HG03039 (cell line): ENCODE measurements around the gene COL18A1.
"Not testable (repeated sequence)": the region's sequence is repeated elsewhere in the genome, so short reads cannot be mapped to it uniquely, and the experiment has no call there.

Experiments used
- ATAC-seq: cut with Tn5 transposase; IDR thresholded peaks from one replicate; pipeline ENCODE4 v1.9.1; 2021; ENCODE audit warnings: mild to moderate bottlenecking, moderate library complexity; ENCODE audit not compliant: unreplicated experiment

Gene COL18A1

GRCh38 chr21:45501081-45502005, 96.4 kb downstream of the COL18A1 start:
- ATAC-seq: not testable (repeated sequence)

DNA sequence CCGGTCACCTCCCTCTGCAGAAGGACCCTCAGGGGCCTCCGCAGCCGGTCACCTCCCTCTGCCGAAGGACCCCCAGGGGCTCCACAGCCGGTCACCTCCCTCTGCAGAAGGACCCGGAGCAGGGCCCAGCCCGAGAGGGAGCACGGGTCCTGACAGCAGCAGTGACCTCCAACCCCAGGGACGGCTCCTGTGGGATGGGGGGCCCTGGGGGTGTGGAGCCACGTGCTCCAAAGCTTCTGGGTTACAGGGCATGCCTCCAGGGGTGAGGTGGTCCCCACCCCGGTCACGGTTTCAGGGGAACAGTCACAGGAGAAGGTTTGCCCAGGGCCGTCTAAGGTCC, 97.0 kb downstream of the COL18A1 start:
- no peak for ATAC-seq

DNA sequence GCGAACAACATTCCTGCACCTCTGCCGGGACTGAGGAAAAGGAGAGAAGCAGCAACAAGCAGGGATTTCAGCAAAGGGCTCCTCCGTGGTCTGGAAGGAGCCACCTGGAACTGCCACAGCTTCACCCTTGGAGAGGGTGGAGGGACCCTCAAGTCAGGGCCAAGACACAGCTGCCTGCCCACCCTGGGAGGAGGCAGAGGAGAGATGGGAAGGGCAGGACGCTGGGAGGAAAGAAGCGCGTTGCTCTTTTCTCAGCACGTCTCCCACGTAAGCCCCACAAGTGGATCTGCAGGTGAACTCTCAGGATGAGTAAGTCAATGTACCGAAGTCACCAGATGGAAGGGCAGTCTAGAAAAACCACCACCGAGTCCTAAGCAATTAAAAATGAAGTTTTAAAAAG, 97.6 kb downstream of the COL18A1 start:
- ATAC-seq: no peak

GRCh38 chr21:45503226-45503625, 98.3 kb downstream of the COL18A1 start:
- not testable (repeated sequence) for ATAC-seq

GRCh38 chr21:45504021-45504515, 99.1 kb downstream of the COL18A1 start:
- no peak for ATAC-seq

DNA sequence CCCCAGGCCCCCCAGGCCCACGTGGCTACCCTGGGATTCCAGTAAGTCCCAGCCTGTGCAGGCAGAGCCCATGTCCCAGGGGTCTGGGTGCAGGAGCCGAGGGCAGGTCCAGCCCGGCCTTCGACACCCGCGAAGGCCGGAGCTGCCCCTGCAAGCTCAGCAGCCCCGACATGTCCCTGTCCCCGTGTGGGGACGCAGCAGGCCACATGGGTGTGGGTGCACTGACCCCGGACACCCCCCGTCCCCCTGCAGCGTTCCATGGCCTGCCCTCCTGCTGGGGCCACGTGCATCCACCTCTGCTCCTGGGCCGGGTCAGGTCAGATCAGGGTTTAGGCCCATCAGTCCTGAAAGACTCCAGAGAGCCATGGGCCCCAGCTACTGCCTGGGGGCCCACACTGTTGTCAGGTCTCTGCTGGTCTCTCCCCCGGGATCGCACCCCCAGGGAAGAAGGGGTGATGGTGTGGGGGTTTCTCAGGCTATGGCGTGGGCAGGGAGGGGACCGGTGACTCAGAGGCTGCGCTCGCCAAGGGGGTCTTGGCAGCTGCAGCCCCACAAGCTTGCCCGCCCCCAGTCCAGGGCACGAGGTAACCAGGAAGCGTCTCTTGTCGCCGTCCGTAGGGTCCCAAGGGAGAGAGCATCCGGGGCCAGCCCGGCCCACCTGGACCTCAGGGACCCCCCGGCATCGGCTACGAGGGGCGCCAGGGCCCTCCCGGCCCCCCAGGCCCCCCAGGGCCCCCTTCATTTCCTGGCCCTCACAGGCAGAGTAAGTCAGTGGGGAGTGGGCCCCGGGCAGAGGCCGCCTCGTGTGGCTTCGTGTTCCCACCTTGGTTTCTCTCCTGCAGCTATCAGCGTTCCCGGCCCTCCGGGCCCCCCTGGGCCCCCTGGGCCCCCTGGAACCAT, 99.8 kb downstream of the COL18A1 start:
- no peak for ATAC-seq

DNA sequence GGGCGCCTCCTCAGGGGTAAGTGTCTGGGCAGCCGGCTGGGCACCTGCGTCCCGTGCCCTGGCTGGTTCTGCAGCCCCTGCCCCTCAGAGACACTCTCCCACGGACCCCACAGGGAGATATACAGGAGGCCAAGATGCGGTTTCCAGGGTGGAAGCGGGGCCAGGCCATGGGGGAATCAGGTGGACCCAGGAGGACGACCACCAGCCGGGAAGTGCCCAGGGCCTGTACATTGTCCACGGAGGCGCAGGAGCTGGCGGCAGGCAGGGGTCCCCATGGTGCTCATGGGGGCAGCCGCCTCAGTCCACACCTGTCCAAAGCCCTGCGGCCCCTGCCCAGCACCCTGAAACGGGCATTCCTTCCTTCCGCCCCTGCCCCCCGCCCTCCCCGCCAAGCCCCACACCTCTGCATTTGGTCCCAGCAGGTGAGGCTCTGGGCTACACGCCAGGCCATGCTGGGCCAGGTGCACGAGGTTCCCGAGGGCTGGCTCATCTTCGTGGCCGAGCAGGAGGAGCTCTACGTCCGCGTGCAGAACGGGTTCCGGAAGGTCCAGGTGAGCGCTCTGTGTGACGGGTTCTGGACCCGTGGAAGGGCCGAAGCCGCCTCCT, 100.6 kb downstream of the COL18A1 start:
- no peak for ATAC-seq

DNA sequence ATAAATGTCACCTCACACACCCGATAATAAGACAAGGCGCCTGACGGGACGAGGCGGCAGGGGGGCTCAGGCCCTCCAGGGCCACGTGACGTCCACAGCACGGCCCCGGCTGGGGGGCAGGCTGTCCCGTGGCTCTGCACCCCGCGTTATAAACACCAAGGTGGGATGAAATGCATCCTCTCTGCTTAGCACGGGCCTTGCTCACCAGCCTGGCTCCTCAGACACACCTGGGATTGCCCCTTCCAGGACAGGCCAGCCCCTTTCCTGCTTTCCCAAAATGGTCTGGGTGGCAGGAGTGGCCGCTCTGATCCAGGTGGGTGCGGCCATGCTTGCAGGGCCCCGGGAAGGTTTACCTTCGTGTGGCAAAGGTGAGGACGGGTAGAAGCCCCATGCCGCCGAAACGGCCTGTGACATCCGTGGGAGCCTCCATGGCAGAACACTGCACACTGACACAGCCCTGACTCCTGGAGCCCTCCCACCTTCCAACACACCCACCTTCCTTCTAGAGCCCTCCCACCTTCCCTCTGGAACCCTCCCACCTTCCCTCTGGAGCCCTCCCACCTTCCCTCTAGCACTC, 101.4 kb downstream of the COL18A1 start:
- no peak for ATAC-seq

- ATAC-seq: no peak
These were observed 102.0 kb downstream of the COL18A1 start for GRCh38 chr21:45506836-45507522.

DNA sequence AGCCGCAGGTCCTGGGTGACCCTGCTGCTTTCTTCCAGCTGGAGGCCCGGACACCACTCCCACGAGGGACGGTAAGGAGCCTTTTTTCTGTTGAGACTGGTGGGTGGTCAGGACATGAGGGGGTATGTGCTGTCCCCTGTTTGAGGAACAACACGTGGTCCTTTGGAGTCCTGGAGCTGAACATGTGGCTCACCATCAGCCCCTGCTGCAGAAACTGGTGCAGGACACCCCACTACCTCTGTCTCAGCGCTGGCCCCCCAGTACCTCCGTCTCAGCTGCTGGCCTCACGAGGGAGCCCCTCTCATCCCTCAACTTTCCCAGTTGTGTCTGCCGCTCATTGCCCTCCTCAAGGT, 102.5 kb downstream of the COL18A1 start:
- no peak for ATAC-seq

DNA sequence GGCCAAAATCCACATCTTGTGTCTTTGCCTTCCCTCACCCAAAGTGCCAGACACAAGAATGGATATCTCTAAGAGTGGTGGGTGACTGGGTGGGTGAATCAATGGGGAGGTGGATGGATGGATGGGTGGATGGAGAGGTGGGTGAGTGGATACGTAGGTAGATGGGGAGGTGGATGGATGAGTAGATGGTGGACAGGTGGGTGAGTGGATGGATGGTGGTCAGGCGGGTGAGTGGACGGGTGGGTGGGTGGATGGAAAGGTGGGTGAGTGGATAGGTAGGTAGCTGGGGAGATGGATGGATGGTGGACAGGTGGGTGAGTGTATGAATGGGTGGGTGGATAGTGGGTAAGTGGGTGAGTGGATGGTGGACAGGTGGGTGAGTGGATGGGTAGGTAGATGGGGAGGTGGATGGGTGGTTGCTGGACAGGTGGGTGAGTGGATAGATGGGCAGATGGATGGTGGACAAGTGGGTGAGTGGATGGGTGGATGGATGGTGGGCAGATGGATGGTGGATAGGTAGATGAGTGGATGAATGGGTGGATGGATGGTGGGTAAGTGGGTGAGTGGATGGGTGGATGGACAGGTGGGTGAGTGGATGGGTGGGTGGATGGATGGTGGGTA, 103.0 kb downstream of the COL18A1 start:
- ATAC-seq: no peak

DNA sequence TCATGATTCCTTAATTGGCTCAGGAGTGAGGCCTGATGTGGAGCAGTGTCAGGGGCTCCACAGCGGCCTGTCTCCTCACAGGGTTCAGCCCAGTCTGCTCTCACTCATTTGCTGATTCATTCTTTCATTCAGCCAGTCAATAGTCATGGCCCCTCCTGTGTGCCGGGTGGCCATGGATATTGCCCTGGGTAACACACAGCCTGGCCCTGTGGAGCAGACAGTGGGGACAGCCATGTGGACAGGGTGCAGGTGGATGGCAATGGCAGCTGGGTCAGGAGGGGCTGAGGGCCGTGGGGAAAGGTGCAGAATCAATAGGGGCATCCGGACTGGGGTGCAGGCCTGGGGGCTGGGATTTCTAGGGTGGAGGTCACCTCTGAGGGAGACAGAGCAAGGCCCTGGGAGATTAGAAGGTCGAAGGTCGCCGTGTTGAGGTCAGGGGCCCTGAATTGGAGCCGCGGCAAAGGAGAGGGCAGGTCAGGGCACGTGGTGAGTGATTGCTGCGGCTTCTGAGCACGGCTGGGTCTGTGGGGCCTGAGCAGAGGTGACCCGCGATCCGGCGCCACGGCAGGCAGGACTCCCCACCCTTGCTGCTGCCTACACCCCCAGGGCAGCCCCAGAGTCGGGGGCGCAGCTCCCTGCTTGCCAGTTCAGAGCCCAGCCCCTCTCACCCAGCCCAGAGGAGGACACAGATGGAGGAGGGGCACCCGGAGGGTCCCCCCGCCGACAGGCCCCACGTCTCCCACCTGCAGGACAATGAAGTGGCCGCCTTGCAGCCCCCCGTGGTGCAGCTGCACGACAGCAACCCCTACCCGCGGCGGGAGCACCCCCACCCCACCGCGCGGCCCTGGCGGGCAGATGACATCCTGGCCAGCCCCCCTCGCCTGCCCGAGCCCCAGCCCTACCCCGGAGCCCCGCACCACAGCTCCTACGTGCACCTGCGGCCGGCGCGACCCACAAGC, 103.9 kb downstream of the COL18A1 start:
- ATAC-seq: no peak

DNA sequence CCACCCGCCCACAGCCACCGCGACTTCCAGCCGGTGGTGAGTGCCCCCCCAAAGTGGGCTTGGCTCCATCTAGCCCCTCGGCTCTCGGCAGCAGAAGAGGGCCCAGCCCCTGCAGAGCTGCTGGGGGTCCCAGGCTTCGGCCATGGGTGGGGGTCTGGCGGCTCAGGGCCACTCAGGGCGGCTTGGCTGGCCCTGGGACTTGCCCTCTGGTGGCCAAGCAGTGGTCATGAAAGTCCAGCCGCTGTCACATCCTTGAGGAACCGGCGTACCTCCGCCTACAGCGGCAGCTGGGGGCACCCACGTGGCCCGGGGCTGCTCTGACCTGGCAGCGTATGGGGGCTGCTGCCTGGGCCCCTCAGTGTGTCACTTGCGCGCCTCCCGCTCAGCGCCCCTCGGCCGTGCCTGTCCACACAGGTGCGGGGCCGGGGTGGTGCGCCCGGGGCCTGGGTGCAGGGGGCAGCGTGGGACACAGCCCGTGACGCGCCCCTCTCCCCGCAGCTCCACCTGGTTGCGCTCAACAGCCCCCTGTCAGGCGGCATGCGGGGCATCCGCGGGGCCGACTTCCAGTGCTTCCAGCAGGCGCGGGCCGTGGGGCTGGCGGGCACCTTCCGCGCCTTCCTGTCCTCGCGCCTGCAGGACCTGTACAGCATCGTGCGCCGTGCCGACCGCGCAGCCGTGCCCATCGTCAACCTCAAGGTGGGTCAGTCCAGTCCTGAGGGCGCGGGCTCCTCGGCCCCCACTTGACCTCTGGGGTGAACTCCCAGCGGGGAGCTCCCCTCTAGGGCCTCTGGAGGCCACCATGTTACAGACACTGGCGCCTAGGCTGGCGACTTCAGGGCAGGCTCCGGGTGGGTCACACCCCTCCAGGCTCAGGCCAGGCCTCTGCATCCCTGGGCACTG, 104.9 kb downstream of the COL18A1 start:
- no peak for ATAC-seq

GRCh38 chr21:45510466-45510955, 105.5 kb downstream of the COL18A1 start:
- ATAC-seq: no peak

GRCh38 chr21:45511007-45511406, 106.0 kb downstream of the COL18A1 start:
- ATAC-seq: no peak

- ATAC-seq: no peak
These were observed 106.9 kb downstream of the COL18A1 start for GRCh38 chr21:45511661-45512431.

- ATAC-seq: no peak
These were observed 107.6 kb downstream of the COL18A1 start for GRCh38 chr21:45512626-45513002.
